GM21786 (cell line): ENCODE results near the gene BEST2.

Experiments
- ATAC-seq: cut with Tn5 transposase; IDR thresholded peaks from one replicate; pipeline ENCODE4 v1.9.1; 2021; ENCODE audit not compliant: unreplicated experiment

Gene BEST2

GRCh38 chr19:12730064-12730463, 21.5 kb upstream of the BEST2 start:
- ATAC-seq: no peak

- no peak for ATAC-seq
Measured at GRCh38 chr19:12731337-12731736, 20.3 kb upstream of the BEST2 start.

GRCh38 chr19:12733369-12734214, 18.0 kb upstream of the BEST2 start:
- ATAC-seq: no peak

GRCh38 chr19:12736995-12737834, 14.4 kb upstream of the BEST2 start, which contains the start of gene GET3:
Gene GET3, plus strand, starts transcription at chr19:12737497. Its CDS starts 9 bp downstream, at chr19:12737506.
- peak; percentile 85 for ATAC-seq

GRCh38 chr19:12737835-12738351, 13.7 kb upstream of the BEST2 start:
- no peak for ATAC-seq

- ATAC-seq: no peak
Measured at GRCh38 chr19:12745166-12745897, 6.3 kb upstream of the BEST2 start.

GRCh38 chr19:12748489-12748888, 3.1 kb upstream of the BEST2 start:
- ATAC-seq: no peak

GRCh38 chr19:12749938-12750521, 1.6 kb upstream of the BEST2 start:
- ATAC-seq: no peak

- ATAC-seq: no peak
Measured at GRCh38 chr19:12750851-12751250, 740 bp upstream of the BEST2 start.

GRCh38 chr19:12752056-12752781, 628 bp downstream of the BEST2 start:
- ATAC-seq: no peak

GRCh38 chr19:12754465-12755196, 3.0 kb downstream of the BEST2 start:
- ATAC-seq: no peak

GRCh38 chr19:12756150-12756883, 4.7 kb downstream of the BEST2 start:
- ATAC-seq: no peak

- ATAC-seq: no peak
Measured at GRCh38 chr19:12757544-12758274, 6.1 kb downstream of the BEST2 start.

GRCh38 chr19:12759686-12760085, 8.1 kb downstream of the BEST2 start:
- ATAC-seq: no peak

- no peak for ATAC-seq
Measured at GRCh38 chr19:12763100-12763499, 11.5 kb downstream of the BEST2 start.

- ATAC-seq: no peak
Measured at GRCh38 chr19:12764698-12765097, 13.1 kb downstream of the BEST2 start.

- no peak for ATAC-seq
Measured at GRCh38 chr19:12766051-12766521, 14.5 kb downstream of the BEST2 start.

- ATAC-seq: no peak
Measured at GRCh38 chr19:12767150-12767549, 15.6 kb downstream of the BEST2 start.
